Tongue (tissue), 2 donors: ENCODE measurements around the gene TIMM21. TPM values are rescaled to one million over a fixed set of nuclear protein-coding genes. Genes with fewer than 3 reads are reported as not detected.

Experiments
- DNase-seq: peaks from one replicate; pipeline ENCODE4 v3.0.0-alpha.2; 2015
- total RNA-seq: library from RNA; depleted of rRNA; stranded (reverse); fragments of >200 nt; gene quantifications from one replicate; pipeline ENCODE4 v1.2.3, GENCODE V29; 2014

TIMM21 gene
- total RNA-seq, 1 donor from 2014 or later = 52.0 TPM

DNA sequence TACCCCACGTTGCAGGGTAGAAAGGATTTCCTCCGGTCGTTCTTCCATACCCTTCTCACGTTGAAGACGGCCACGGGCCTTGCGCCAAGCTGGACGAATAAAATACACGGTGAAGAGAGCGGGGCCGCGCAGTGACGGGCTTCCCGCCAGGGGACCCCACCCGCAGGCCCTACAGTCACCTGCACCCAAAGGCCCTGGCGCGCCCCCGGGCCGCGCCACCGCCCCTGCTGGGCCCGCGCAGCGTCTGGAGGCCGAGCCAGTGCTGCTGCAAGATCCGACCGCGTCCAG, 888 bp upstream of the TIMM21 start:
- no peak for DNase-seq

GRCh38 chr18:74148543-74149070, 284 bp downstream of the TIMM21 start:
- DNase-seq = no peak

DNA sequence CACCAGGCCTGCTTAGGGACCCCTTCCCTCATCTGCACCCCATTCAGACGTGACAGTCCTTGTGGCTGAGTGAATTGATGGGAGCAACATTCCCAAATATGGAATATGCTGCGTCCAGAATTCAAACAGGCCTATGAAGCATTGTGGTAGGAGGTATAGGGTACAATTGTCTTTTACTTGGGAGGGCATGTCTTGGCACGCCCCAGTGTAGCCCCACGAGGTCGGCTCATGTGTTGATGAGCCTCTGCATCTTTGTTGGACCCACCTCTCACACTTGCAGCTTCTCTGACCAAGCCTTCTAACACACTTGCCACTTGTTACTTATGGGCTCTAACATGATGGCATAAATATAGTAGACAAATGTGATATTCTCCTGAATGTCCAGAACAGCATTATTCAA, 1.6 kb downstream of the TIMM21 start:
- no peak for DNase-seq

DNA sequence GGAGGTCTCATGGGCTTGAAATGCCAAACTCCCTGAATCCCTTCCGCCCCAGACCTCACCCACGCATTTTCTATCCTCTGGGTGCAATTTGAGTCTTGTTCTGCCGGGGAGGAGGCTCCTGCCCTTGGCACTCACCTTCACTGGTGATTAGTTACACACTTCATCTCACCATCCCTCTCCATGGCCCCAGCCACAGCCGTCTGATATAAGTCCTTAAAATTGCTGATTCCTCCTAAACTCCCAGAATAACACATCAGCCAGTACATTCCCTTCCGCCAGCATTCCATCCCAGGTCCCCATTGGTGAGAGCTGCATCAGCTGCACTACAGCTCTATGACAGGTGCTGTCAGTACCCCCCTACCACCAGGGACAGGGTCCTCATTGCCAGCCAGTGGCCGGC, 3.9 kb downstream of the TIMM21 start:
- no peak for DNase-seq

DNA sequence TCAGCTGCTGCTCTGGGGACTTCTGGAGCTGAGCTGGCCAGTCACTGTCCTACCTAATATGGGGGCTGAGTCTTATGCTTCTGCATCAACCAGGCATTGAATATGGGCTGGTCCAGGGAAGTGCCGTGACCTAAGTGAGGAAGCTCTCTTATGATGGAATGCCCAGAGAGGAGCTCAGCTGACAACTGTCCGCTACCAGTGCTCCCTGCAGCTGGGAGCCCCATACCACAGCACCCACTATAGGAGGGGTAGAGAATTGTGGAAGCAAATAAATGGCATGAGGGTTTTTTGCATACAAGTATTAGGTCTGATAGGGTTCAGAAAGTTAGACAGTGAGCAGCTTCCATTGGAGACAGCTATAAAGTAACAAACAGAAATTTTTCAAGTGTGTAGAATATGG, 4.5 kb downstream of the TIMM21 start:
- no peak for DNase-seq

DNA sequence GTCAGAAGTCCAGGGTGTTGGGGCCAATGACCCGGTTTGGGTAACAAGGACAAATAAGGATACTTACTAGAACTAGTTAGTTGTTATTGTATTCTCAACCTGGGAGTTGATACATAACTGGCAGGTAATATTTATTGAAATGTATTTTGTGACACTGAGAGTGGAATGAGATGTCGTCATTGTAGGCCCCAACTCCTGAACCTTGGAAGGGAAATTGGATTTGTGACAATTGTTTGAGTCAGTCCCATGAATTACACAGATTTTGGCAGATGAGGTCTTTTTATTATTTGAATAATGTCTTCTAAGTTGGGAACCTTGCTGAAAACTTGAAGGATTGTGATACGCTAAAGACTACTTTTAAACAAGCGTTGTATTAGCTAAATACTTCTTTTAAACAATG, 5.1 kb downstream of the TIMM21 start:
- DNase-seq = no peak

DNA sequence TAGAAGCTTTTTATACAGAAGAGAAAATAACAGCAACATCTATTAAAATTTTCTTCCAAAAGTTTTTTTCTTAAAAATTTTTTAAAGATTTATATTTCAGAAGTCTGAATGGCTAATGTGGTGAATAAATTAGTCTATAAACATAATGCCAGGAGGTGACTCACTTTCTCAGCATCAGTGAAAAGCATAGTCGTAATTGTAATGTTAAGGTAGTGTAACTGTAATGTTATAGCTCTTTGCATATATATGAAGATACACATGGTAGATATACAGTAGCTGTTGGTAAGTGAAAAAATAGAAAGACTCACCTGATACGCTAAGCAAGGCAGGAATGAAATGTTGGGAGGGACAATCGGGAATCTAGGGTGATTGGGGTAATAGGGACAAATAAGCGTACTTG, 5.5 kb downstream of the TIMM21 start:
- no peak for DNase-seq

- no peak for DNase-seq
Observed at GRCh38 chr18:74154716-74155115, 6.4 kb downstream of the TIMM21 start.

DNA sequence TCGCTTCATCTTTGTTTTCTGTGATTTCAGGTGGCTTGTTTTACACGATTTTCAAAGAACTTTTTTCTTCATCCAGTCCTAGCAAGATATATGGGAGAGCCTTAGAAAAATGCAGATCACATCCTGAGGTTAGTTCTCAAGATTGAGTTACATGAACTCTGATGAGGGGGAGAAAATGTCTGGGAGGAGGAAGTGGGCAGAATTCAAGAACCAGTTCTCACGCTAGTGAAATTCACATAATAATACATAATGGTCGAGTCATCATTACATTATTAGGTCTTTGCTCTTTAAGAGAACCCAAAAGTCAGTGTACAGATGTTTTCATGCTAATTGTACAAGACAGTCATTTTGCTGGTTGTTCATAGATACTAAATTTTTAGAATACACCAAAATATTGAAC, 7.0 kb downstream of the TIMM21 start:
- DNase-seq = no peak

GRCh38 chr18:74163019-74163660, 14.8 kb downstream of the TIMM21 start:
- DNase-seq = peak; percentile 57

GRCh38 chr18:74166386-74166785, 18.1 kb downstream of the TIMM21 start:
- no peak for DNase-seq

- no peak for DNase-seq
Observed at GRCh38 chr18:74171910-74172606, 23.7 kb downstream of the TIMM21 start.

DNA sequence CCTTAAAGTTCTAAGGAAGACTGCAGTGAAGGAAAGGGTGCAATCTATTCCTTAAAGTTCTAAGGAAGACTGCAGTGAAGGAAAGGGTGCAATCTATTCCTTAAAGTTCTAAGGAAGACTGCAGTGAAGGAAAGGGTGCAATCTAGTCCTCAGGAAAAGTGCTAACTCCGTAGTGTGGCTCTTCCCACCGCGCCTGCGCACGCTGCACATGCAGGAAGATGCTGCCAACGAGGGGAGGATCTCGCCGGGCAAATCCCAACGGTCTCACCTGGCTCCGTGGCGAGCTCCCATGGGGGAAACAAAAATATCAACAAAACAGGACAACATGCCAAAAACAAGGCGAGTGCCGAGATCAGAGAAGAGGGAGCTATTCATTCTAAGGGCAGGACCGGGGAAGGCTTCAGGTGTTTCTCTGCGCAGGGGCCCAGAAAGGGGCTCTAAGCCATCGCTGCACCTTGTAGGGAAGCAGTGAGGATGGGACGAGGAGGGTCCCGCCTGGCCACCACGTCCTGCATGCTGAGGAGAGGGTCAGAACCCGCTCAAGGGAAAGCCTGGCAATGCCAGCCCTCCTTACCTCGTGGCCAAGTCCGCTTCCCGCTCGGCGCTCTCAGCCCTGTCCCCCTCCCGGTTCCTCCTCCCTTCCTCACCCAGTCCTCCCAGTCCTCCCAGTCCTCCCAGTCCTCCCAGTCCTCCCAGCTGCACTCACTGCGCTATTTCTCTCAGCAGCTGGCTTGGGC, 24.5 kb downstream of the TIMM21 start:
- DNase-seq = no peak

GRCh38 chr18:74173434-74173750, 25.1 kb downstream of the TIMM21 start:
- no peak for DNase-seq

DNA sequence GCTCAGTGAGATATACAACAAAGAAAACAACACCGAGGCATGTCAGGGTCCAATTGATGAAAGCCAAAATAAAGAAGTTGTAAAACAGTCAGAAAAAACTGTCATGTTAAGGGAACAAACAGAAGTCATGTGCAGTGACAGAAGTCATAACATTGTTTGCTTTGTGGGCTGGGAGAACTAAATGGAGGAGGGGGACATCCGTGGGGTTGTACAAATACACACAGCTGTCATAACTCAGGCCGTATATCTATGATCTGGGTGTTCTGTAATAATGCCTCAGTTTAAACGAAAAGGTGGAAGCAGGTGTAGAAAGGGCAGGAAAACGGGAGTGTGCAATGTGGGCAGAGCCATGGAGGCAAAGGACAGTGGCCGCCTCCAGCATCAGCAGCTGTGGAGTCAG, 27.3 kb downstream of the TIMM21 start:
- DNase-seq = no peak

- no peak for DNase-seq
Observed at GRCh38 chr18:74178884-74179283, 30.6 kb downstream of the TIMM21 start.

GRCh38 chr18:74179623-74180199, 31.4 kb downstream of the TIMM21 start:
- DNase-seq = no peak

DNA sequence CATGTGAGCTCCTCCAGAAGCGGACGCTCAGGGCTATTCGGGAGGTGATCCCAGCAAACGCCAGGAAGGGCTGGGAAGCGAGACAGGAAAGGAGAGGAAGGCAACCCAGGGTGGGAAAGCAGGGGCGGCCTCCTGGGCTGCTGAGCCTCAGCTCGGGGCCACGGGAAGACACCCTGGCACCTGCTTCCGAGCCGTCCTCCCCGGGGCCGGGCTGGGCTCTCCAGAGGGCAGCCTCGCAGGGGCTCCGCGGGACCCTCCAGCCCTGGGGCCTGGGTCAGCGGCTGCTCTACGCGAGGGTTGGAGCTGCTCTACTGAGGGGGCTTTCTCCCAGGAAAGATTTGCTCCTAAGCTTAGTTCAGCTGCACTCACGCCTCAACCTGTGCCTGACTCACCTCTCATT, 34.0 kb downstream of the TIMM21 start:
- DNase-seq = no peak

DNA sequence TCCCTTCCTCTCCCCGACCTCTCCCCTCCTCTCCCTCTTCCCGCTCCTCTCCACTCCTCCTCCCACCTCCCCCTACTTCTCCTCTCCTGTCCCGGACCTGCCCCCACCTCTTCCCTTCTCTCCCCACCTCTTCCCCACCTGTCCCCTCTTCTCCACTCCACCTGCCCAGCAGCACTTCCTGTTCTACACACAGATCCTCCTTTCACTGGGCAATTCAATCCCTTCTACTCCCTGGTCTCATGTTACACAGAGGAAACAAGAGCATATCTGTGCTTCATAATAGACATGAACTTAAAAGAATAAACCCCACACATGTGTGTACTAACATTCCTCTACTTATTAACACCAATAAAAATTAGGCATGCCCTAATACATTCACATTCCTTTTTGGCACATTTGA, 34.8 kb downstream of the TIMM21 start:
- no peak for DNase-seq

DNA sequence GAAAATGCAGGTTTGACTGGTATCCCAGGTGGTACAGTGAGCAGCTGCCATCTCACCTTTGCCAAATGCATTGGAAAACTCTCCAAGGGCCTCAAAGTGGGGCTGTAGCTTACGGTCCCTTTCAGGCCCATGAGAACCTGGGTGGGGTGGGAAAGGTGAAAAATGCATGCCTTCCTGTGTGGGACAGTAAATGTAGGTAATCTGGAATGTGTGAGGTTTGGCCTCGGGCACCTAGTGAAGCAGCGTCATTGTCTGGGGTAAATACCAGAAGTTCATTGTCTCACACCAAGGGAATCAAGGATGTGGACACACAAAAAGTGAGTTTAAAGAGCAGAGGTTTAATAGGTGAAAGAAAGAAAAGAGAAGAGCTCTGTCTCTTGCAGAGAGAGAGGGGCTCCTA, 36.6 kb downstream of the TIMM21 start:
- DNase-seq = no peak

GRCh38 chr18:74185860-74186259, 37.5 kb downstream of the TIMM21 start:
- DNase-seq = no peak

DNA sequence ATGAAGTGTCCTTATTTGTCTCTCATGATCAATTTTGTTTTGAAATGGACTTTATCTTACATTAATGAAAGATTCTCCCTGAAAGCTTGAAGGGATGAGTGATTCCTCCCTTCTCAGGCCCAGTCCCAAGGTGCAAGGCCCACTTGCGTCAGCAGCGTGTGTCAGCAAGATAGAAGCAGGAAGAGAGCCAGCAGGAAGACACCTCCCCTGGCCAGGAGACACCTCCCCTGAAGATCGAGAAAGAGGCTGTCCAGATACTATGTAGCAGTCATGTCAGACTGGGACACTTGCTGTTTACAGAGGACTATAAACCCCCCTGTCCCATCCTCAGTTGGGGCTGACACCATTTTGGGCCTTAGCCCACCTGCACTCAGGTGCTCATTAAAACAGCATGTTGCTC, 38.3 kb downstream of the TIMM21 start:
- no peak for DNase-seq

DNA sequence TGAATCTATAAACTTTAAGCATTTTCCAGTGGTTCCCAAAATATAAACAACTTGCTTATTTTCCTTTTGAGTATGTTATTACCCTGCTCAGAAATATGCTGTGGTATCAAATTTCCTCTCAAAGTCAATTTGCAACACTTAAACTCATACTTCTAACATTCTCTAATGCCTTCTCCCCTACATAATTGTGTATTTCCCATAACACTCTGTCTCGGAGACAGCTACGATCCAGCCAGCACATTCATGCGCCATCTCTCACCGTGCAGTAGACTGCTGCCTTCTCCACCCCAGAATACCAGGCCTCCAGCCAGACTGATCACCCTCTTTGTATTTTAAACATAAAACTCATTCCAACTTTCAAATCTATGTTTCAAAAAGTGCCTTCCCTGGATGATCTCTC, 41.8 kb downstream of the TIMM21 start:
- peak; percentile 16 for DNase-seq
